Duodenal mucosa (tissue), 2 donors: ENCODE measurements around the gene SIRT7.

Source experiments
- H3K27ac ChIP-seq: one replicate; pipeline ENCODE4 v1.7.0; 2013; ENCODE audit warnings: low read depth, low read length
- H3K27me3 ChIP-seq, 2 donors: one replicate each; pipeline ENCODE4 v1.7.0; 2013; ENCODE audit warnings: low read length in 2 of 2, control low read depth in 1 of 2; ENCODE audit not compliant: insufficient read depth in 2 of 2, control insufficient read depth in 1 of 2
- H3K36me3 ChIP-seq, 2 donors: one replicate each; pipeline ENCODE4 v1.7.0; 2013; ENCODE audit warnings: low read length in 2 of 2, control low read depth in 1 of 2; ENCODE audit not compliant: insufficient read depth in 2 of 2, control insufficient read depth in 1 of 2
- H3K4me1 ChIP-seq, 2 donors: one replicate each; pipeline ENCODE4 v1.7.0; 2013; ENCODE audit warnings: low read length in 2 of 2, control low read depth in 1 of 2; ENCODE audit not compliant: insufficient read depth in 2 of 2, control insufficient read depth in 1 of 2
- H3K4me3 ChIP-seq, 2 donors: one replicate each; pipeline ENCODE4 v1.7.0; 2013; ENCODE audit warnings: low read length in 2 of 2, low read depth in 1 of 2
- H3K9ac ChIP-seq, 2 donors: one replicate each; pipeline ENCODE4 v1.7.0; 2013; ENCODE audit warnings: low read length in 2 of 2, low read depth in 1 of 2
- H3K9me3 ChIP-seq, 2 donors: one replicate each; pipeline ENCODE4 v1.7.0; 2013; ENCODE audit warnings: low read length in 2 of 2, control low read depth in 1 of 2; ENCODE audit not compliant: control insufficient read depth in 1 of 2

The SIRT7 gene

GRCh38 chr17:81898029-81898866, 19.7 kb downstream of the SIRT7 start:
- no peak overlapping the region for H3K4me3 ChIP-seq
- no peaks in the 10 kb centered on the region for H3K27me3 ChIP-seq
- no peak overlapping the region for H3K27ac ChIP-seq
- no peak overlapping the region for H3K9ac ChIP-seq
- no peaks in the 10 kb centered on the region for H3K9me3 ChIP-seq
- H3K4me1 ChIP-seq, result peaks cover 4 to 14% of the 10 kb centered on the region in 2 donors
- peaks cover 17 to 53% of the 10 kb centered on the region in 2 donors for H3K36me3 ChIP-seq

- no peak overlapping the region for H3K4me3 ChIP-seq
- peaks cover 15 to 51% of the 10 kb centered on the region in 2 donors for H3K36me3 ChIP-seq
- H3K9ac ChIP-seq, result no peak overlapping the region
- H3K9me3 ChIP-seq, result no peaks in the 10 kb centered on the region
- peaks cover 2 to 3% of the 10 kb centered on the region in 2 donors for H3K4me1 ChIP-seq
- H3K27ac ChIP-seq, result no peak overlapping the region
- no peaks in the 10 kb centered on the region for H3K27me3 ChIP-seq
Measured at GRCh38 chr17:81895400-81895799, 22.6 kb downstream of the SIRT7 start.

- H3K9ac ChIP-seq, result peak overlapping the region in 1 of 2 donors; percentile 86
- H3K27me3 ChIP-seq, result no peaks in the 10 kb centered on the region
- peak overlapping the region; percentile 93 for H3K27ac ChIP-seq
- H3K4me1 ChIP-seq, result peaks cover 10 to 13% of the 10 kb centered on the region in 2 donors
- H3K4me3 ChIP-seq, result peak overlapping the region in 1 of 2 donors; percentile 88
- no peaks in the 10 kb centered on the region for H3K9me3 ChIP-seq
- H3K36me3 ChIP-seq, result peaks cover 30 to 47% of the 10 kb centered on the region in 2 donors
Measured at GRCh38 chr17:81891303-81891552, 26.7 kb downstream of the SIRT7 start.

- Histone ChIP-seq H3K4me1 (peaks cover 10 to 13% of the 10 kb centered on the region in 2 donors), H3K4me3 (peak overlapping the region; percentile 88 to 93), H3K36me3 (peaks cover 36 to 51% of the 10 kb centered on the region in 2 donors), H3K27me3 (no peaks in the 10 kb centered on the region), H3K9ac (peak overlapping the region; percentile 81 to 86), H3K27ac (peak overlapping the region; percentile 42), H3K9me3 (no peaks in the 10 kb centered on the region)
Measured at GRCh38 chr17:81890447-81891302, 27.3 kb downstream of the SIRT7 start.

- Histone ChIP-seq H3K9ac (no peak overlapping the region), H3K27me3 (no peaks in the 10 kb centered on the region), H3K27ac (no peak overlapping the region), H3K9me3 (no peaks in the 10 kb centered on the region), H3K36me3 (peaks cover 37 to 57% of the 10 kb centered on the region in 2 donors), H3K4me1 (peaks cover 10 to 13% of the 10 kb centered on the region in 2 donors), H3K4me3 (no peak overlapping the region)
Measured at GRCh38 chr17:81889602-81890001, 28.4 kb downstream of the SIRT7 start.

GRCh38 chr17:81888988-81889595, 28.9 kb downstream of the SIRT7 start:
- Histone ChIP-seq H3K27me3 (no peaks in the 10 kb centered on the region), H3K27ac (no peak overlapping the region), H3K4me3 (no peak overlapping the region), H3K4me1 (peaks cover 10 to 13% of the 10 kb centered on the region in 2 donors), H3K9ac (no peak overlapping the region), H3K9me3 (no peaks in the 10 kb centered on the region), H3K36me3 (peaks cover 37 to 56% of the 10 kb centered on the region in 2 donors)

GRCh38 chr17:81888105-81888987, 29.6 kb downstream of the SIRT7 start:
- no peak overlapping the region for H3K9ac ChIP-seq
- peaks cover 39 to 59% of the 10 kb centered on the region in 2 donors for H3K36me3 ChIP-seq
- no peaks in the 10 kb centered on the region for H3K27me3 ChIP-seq
- H3K27ac ChIP-seq, result no peak overlapping the region
- no peaks in the 10 kb centered on the region for H3K9me3 ChIP-seq
- peaks cover 10 to 13% of the 10 kb centered on the region in 2 donors for H3K4me1 ChIP-seq
- H3K4me3 ChIP-seq, result no peak overlapping the region

- Histone ChIP-seq H3K4me3 (no peak overlapping the region), H3K36me3 (peaks cover 39 to 63% of the 10 kb centered on the region in 2 donors)
Measured at GRCh38 chr17:81885869-81886548, 32.0 kb downstream of the SIRT7 start.

GRCh38 chr17:81885454-81885853, 32.5 kb downstream of the SIRT7 start:
- Histone ChIP-seq H3K27ac (no peak overlapping the region), H3K4me3 (no peak overlapping the region), H3K27me3 (no peaks in the 10 kb centered on the region), H3K9ac (no peak overlapping the region), H3K4me1 (peaks cover 7 to 11% of the 10 kb centered on the region in 2 donors), H3K36me3 (peaks cover 39 to 63% of the 10 kb centered on the region in 2 donors), H3K9me3 (no peaks in the 10 kb centered on the region)

More at GRCh38 chr17:81885869-81886548, 32.0 kb downstream of the SIRT7 start:
- no peak overlapping the region for H3K9ac ChIP-seq
- no peak overlapping the region for H3K27ac ChIP-seq
- H3K9me3 ChIP-seq, result no peaks in the 10 kb centered on the region
- H3K27me3 ChIP-seq, result no peaks in the 10 kb centered on the region
- H3K4me1 ChIP-seq, result peaks cover 10 to 13% of the 10 kb centered on the region in 2 donors
